DND-41 (cell line): ENCODE data around the gene SLC39A8.

ENCODE experiments used
- CTCF ChIP-seq: IDR thresholded peaks from 2 replicates; pipeline ENCODE4 v1.5.1; 2012; ENCODE audit warnings: borderline replicate concordance, low read length, moderate library complexity, mild to moderate bottlenecking; ENCODE audit not compliant: poor library complexity, severe bottlenecking; ENCODE audit errors: extremely low read depth
- EZH2 ChIP-seq: IDR thresholded peaks from 3 replicates; pipeline ENCODE4 v1.6.1; 2012; ENCODE audit warnings: borderline replicate concordance, low read depth, mild to moderate bottlenecking, moderate library complexity, low read length, inconsistent platforms; ENCODE audit not compliant: severe bottlenecking

- TF ChIP-seq EZH2 (no peak), CTCF (no peak)
Observed at GRCh38 chr4:102318105-102318504, 27.2 kb downstream of the SLC39A8 start.
